Aorta (tissue), 5 donors: ENCODE results near the gene KLB. TPM values are rescaled to one million over a fixed set of nuclear protein-coding genes. Genes with fewer than 3 reads are reported as not detected.
"Not testable (repeated sequence)": the region's sequence is repeated elsewhere in the genome, so short reads cannot be mapped to it uniquely, and the experiment has no call there.

Source experiments
- ATAC-seq: fragments of 200-7000 bp; cut with Tn5 transposase; one replicate; pipeline ENCODE4 v1.9.1; 2022; ENCODE audit warnings: moderate library complexity; ENCODE audit not compliant: low FRiP score
- DNase-seq, 2 donors: peaks; one replicate each; pipeline ENCODE4 v3.0.0-alpha.2; 2020
- H3K27ac ChIP-seq, 2 donors: one replicate each; pipeline ENCODE4 v1.5.1; 2013; ENCODE audit warnings: low read length in 2 of 2, mild to moderate bottlenecking in 2 of 2, moderate library complexity in 2 of 2, control low read depth in 1 of 2, inconsistent platforms in 1 of 2, low read depth in 1 of 2
- H3K27me3 ChIP-seq, 2 donors: one replicate each; pipeline ENCODE4 v1.6.1; 2013; ENCODE audit warnings: control low read depth in 1 of 2, low read length in 1 of 2, mild to moderate bottlenecking in 1 of 2, moderate library complexity in 1 of 2; ENCODE audit not compliant: insufficient read depth in 2 of 2, control insufficient read depth in 1 of 2
- H3K36me3 ChIP-seq, 2 donors: one replicate each; pipeline ENCODE4 v1.6.1; 2013; ENCODE audit warnings: control low read depth in 1 of 2, low read length in 1 of 2, mild to moderate bottlenecking in 1 of 2; ENCODE audit not compliant: insufficient read depth in 2 of 2, control insufficient read depth in 1 of 2
- H3K4me1 ChIP-seq, 2 donors: one replicate each; pipeline ENCODE4 v1.6.1; 2013; ENCODE audit warnings: low read length in 2 of 2, control low read depth in 1 of 2, mild to moderate bottlenecking in 1 of 2, moderate library complexity in 1 of 2; ENCODE audit not compliant: insufficient read depth in 2 of 2, control insufficient read depth in 1 of 2
- H3K4me3 ChIP-seq, 2 donors: one replicate each; pipeline ENCODE4 v1.5.1; 2013; ENCODE audit warnings: low read length in 2 of 2, control low read depth in 1 of 2, mild to moderate bottlenecking in 1 of 2
- H3K9me3 ChIP-seq: one replicate; pipeline ENCODE4 v1.6.1; 2013; ENCODE audit warnings: mild to moderate bottlenecking, low read length; ENCODE audit not compliant: control insufficient read depth
- WGBS, 2 donors: extraction: QIAGEN DNeasy Blood & Tissue Kit; methylation state at CpG; one replicate each; pipeline ENCODE4 v1.1.7; 2013; 5-methylcytosine and 5-hydroxymethylcytosine counted together
- intact Hi-C, 2 donors: fragments of 100-400 bp; cut with DNase I; formaldehyde crosslinking; loops; one replicate each; pipeline versions ENCODE4 v1.14.2 to v1.15.0; 2022
- long read RNA-seq, 2 donors: library from polyadenylated mRNA; unstranded; transcript quantifications; one replicate each; pipeline ENCODE4 v2.0.0, GENCODE V29; 2020 to 2021
- polyA plus RNA-seq, 2 donors: library from polyadenylated mRNA; stranded (reverse); fragments of 200-250 nt; gene quantifications; one replicate each; pipeline ENCODE4 v1.2.3, GENCODE V29; 2013
- total RNA-seq, 2 donors: library from RNA; stranded (reverse); fragmentation: NEBNext Ultra II Directional; extraction: Animal tissue kit (Norgen Biotek cat#: 25700); gene quantifications; one replicate each; pipeline ENCODE4 v1.2.1, GENCODE V29; 2021
- donor health status: healthy with polysubstance abuse.
- donor health status: Bipolar disorder and iron deficiency.
- donor health status: DM: no; HTN: no; CAD: no.
- donor health status: DM: no; HTN: no; CAD: no.
- donor health status: DM: yes; HTN: yes; CAD: no.

KLB gene
- not detected for total RNA-seq
- polyA plus RNA-seq, result under 1 TPM in 1 of 2 donors, not detected in 1; 0.13 TPM
- long read RNA-seq, donor 1, partial matches to known transcripts, result 1 of 1 reads
- long read RNA-seq, donor 1, other reads (novel, unspliced or antisense), result 0 of 1 reads
- long read RNA-seq, donor 2, partial matches to known transcripts, result 0 of 1 reads
- long read RNA-seq, donor 2, other reads (novel, unspliced or antisense), result 1 of 1 reads

DNA sequence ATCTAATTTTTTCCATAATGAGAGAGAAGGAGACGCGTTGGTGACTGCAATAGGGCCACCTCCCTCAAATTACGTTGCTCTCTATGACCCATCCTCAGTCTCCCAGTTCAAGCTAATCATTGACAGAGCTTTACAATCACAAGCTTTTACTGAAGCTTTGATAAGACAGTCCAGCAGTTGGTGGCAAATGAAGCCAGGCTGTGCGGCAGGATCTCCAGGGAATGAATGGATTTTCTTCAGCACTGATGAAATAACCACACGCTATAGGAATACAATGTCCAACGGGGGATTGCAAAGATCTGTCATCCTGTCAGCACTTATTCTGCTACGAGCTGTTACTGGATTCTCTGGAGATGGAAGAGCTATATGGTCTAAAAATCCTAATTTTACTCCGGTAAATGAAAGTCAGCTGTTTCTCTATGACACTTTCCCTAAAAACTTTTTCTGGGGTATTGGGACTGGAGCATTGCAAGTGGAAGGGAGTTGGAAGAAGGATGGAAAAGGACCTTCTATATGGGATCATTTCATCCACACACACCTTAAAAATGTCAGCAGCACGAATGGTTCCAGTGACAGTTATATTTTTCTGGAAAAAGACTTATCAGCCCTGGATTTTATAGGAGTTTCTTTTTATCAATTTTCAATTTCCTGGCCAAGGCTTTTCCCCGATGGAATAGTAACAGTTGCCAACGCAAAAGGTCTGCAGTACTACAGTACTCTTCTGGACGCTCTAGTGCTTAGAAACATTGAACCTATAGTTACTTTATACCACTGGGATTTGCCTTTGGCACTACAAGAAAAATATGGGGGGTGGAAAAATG, at the start of gene KLB:
Gene KLB, plus strand, starts transcription at position 168 of the 821 bp plus-strand sequence. Its CDS starts 20 bp downstream, at position 188.
- ATAC-seq (no peak), DNase-seq (no peak)
- H3K27ac ChIP-seq, result no peak within 1 kb of the TSS
- H3K9me3 ChIP-seq, result no peaks in the 10 kb centered on the region
- no peak within 1 kb of the TSS for H3K4me3 ChIP-seq
- H3K27me3 ChIP-seq, result no peaks in the 10 kb centered on the region
- H3K36me3 ChIP-seq, result no peaks in the 10 kb centered on the region
- WGBS, 2 donors, result 16 to 17% methylated on average over 12 of the region's 12 CpGs
- no peaks in the 10 kb centered on the region for H3K4me1 ChIP-seq
- intact Hi-C loops, result no loop called here

DNA sequence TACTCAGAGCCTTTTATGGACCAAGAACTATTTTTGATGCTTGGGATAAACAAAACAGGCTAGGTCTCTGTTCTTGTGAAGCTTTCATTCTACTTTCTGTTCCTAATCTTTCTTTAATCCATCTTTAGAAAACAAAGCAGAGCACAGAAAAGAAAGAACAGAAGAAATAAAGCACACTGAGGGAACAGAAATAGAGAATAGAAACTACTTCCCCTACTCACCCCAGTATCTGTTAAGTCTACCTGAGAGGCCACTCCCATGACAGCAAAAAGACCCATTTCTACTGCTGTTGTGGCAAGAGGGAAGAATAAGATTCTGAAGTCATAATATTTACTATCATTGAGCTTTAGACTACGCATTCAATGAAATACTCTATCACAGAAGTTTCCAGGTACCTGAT, 49.7 kb upstream of the KLB start:
- no peak for DNase-seq
- Histone ChIP-seq H3K27me3 (no peaks in the 10 kb centered on the region), H3K9me3 (no peaks in the 10 kb centered on the region), H3K27ac (no peak overlapping the region), H3K4me1 (no peaks in the 10 kb centered on the region), H3K36me3 (no peaks in the 10 kb centered on the region), H3K4me3 (no peak overlapping the region)
- intact Hi-C loops, result no loop called here
- no peak for ATAC-seq
- 96% methylated on average over 1 of the region's 1 CpG for WGBS, 2 donors

DNA sequence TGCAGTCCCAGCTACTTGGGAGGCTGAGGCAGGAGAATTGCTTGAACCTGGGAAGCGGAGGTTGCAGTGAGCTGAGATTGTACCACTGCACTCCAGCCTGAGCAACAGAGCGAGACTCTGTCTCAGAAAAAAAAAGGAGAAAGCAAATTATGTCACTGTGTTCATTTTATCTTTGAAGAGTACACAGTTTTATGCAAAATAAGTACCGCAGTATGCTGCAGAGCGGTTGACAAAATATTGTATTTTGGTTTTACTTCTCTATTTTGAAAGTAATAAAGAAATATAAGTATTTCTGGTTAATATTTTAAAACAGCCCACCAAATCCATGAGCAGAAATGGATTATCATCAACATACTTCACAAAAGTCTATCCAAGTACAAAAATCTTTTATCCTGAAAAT, 46.1 kb upstream of the KLB start:
- H3K27me3 ChIP-seq, H3K4me3 ChIP-seq, H3K27ac ChIP-seq, H3K36me3 ChIP-seq, H3K9me3 ChIP-seq, ATAC-seq, DNase-seq, H3K4me1 ChIP-seq: not testable (repeated sequence)
- intact Hi-C loops, result loop anchor here in 1 of 2 donors (10.0 kb wide), 1 partner anchor 94 kb away; the partner anchor contains the start of genes LIAS and RPL9
- 95 to 96% methylated on average over 4 of the region's 4 CpGs for WGBS, 2 donors

DNA sequence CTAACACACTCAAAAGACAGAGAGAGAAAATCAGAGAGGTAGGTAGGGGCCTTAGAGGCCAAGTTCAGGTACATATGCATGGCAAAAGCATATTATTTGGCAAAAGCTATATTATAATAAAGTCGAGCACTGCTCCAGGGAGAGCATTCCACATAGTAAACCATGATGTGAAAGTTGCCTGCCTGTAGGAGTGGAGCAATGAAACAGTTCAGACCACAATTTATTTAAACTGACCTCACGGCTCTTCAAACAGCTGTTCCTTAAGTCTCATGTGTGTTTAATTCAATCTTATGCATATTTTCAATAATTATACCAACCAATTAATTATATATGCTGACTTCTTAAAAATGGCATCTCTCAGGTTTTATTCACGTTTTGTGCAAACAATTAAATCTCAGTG, 43.9 kb upstream of the KLB start:
- whole genome bisulfite sequencing, 2 donors, result 53 to 63% methylated on average over 3 of the region's 3 CpGs
- Histone ChIP-seq H3K27ac (no peak overlapping the region), H3K36me3 (no peaks in the 10 kb centered on the region), H3K4me3 (no peak overlapping the region), H3K27me3 (no peaks in the 10 kb centered on the region), H3K4me1 (peaks cover 0 to 3% of the 10 kb centered on the region in 2 donors), H3K9me3 (no peaks in the 10 kb centered on the region)
- intact Hi-C loops, result loop anchor here in 1 of 2 donors (10.0 kb wide), 1 partner anchor 92 kb away; the partner anchor contains the start of genes LIAS and RPL9
- DNase-seq (no peak), ATAC-seq (no peak)

DNA sequence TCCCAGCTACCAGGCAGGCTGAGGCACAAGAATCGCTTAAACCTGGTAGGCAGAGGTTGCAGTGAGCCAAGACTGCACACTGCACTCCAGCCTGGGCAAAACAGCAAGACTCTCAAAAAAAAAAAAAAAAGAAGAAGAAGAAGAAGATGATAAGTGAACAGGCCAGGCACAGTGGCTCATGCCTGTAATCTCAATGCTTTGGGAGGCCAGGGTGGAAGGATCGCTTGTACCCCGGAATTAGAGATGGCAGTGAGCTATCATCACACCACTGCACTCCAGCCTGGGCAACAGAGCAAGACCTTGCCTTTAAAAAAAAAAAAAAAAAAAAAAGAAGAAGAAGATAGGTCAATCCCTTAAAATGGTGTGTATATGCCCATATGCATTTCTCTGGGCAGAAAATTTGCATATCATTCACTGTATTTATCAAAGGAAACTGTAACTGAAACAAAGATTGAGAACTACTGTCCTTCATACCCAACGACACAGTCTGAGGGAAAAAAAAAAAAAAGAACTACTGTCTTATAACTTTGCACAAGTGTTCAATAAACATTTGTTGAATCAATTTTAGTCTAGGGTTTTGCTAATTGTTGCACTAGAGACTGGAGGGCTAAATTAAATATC, 42.8 kb upstream of the KLB start:
- Histone ChIP-seq H3K36me3 (no peaks in the 10 kb centered on the region), H3K4me1 (peaks cover 0 to 3% of the 10 kb centered on the region in 2 donors), H3K27me3 (no peaks in the 10 kb centered on the region), H3K9me3 (no peaks in the 10 kb centered on the region), H3K27ac (no peak overlapping the region), H3K4me3 (no peak overlapping the region)
- no peak for DNase-seq
- intact Hi-C loops, result loop anchor here in 1 of 2 donors (10.0 kb wide), 1 partner anchor 91 kb away; the partner anchor contains the start of genes LIAS and RPL9
- no peak for ATAC-seq
- WGBS, 2 donors, result 88 to 89% methylated on average over 4 of the region's 4 CpGs

DNA sequence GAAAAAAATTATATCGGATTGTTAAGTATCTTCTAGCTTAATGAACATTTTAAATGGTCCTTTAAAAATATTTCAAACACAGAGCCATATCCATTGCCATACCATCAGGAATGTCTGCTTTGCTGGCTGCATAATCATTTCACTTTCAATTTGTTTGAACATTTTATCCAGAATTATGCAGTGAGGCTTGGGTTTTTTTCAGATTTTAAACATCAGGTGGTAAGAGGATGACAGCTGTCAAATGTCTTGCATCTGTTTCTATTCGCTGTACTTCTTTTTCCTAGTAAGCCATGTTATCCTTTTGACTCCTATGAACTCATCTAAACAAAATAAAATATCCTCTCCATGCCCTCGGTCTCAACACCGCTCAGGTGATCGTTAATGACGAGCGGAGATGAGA, 41.4 kb upstream of the KLB start:
- no peaks in the 10 kb centered on the region for H3K36me3 ChIP-seq
- peaks cover 0 to 3% of the 10 kb centered on the region in 2 donors for H3K4me1 ChIP-seq
- intact Hi-C loops, result loop anchor here in 1 of 2 donors (10.0 kb wide), 1 partner anchor 89 kb away; the partner anchor contains the start of genes LIAS and RPL9
- peak overlapping the region; percentile 60 to 66 for H3K4me3 ChIP-seq
- DNase-seq (no peak), ATAC-seq (no peak)
- no peaks in the 10 kb centered on the region for H3K27me3 ChIP-seq
- 8% methylated on average over 7 of the region's 7 CpGs for WGBS, 2 donors
- H3K9me3 ChIP-seq, result no peaks in the 10 kb centered on the region
- H3K27ac ChIP-seq, result peak overlapping the region in 1 of 2 donors; percentile 49

DNA sequence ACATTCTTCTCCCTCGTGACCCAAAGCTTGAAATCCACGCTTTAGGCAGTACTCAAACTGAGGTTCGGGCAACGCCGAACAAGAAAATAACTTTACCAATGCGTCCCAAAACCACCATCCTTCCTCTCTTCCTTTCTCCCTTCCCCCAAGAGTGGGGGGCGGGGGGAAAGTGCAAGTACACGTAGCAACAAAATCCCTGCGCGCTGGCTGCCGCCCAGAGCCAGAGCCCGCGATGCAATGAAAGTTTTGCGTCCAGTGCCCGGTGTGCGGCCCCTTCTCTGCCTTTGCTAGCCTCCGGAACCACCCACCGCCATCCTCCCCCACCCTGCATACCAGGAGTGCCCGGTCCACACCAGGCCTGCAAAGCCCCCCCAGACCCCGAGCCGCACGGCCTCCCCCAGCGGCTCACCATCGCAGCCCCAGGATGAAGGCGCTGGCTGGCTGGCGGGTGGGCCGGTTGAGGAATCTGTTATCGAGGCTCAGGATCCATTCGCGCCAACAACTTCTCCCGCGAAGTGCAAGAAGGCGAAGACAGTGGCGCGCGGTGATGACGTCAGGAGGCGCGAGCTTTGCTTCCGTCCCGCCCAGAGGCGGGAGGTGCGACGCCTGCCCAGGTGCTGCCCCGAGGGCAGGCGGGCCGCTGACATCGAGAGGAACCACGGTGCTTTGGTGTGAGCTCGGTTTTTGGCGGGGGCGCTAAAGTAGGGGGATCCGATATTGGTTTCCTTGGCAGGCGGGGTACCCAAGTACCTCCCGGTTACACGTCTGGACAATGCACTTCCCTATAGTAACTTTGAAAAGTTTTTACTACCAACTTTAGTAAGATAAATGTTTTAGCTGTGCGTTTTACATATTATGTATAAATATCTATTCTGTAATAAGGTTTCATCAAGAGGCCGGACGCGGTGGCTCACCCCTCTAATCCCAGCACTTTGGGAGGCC, 40.6 kb upstream of the KLB start, which contains the start of gene RFC1:
Gene RFC1, minus strand, starts transcription at position 533 of the 942 bp plus-strand sequence. Its CDS starts 121 bp downstream, at position 412.
- Histone ChIP-seq H3K4me3 (peak within 1 kb of the TSS; percentile 60 to 66), H3K36me3 (no peaks in the 10 kb centered on the region), H3K9me3 (no peaks in the 10 kb centered on the region), H3K4me1 (peaks cover 0 to 3% of the 10 kb centered on the region in 2 donors), H3K27ac (peak within 1 kb of the TSS in 1 of 2 donors; percentile 49), H3K27me3 (no peaks in the 10 kb centered on the region)
- ATAC-seq, result peak; percentile 94
- intact Hi-C loops, result loop anchor here in 1 of 2 donors (10.0 kb wide), 1 partner anchor 89 kb away; the partner anchor contains the start of genes LIAS and RPL9
- WGBS, 2 donors, result 3 to 4% methylated on average over 60 of the region's 60 CpGs
- peak; percentile 96 to 98 for DNase-seq
